ENCODE results near the gene C19orf67. TPM values are rescaled to one million over a fixed set of nuclear protein-coding genes. Genes with fewer than 3 reads are reported as not detected.
A peak's percentile ranks its signal among the peaks of the same experiment; 100 is the strongest.

The C19orf67 gene
- total and polyA plus RNA-seq, 2 of the 13 experiments (the other 11 are each of a cell fraction or from before 2014, with no cell fraction given): 0.11 to 0.32 TPM

DNA sequence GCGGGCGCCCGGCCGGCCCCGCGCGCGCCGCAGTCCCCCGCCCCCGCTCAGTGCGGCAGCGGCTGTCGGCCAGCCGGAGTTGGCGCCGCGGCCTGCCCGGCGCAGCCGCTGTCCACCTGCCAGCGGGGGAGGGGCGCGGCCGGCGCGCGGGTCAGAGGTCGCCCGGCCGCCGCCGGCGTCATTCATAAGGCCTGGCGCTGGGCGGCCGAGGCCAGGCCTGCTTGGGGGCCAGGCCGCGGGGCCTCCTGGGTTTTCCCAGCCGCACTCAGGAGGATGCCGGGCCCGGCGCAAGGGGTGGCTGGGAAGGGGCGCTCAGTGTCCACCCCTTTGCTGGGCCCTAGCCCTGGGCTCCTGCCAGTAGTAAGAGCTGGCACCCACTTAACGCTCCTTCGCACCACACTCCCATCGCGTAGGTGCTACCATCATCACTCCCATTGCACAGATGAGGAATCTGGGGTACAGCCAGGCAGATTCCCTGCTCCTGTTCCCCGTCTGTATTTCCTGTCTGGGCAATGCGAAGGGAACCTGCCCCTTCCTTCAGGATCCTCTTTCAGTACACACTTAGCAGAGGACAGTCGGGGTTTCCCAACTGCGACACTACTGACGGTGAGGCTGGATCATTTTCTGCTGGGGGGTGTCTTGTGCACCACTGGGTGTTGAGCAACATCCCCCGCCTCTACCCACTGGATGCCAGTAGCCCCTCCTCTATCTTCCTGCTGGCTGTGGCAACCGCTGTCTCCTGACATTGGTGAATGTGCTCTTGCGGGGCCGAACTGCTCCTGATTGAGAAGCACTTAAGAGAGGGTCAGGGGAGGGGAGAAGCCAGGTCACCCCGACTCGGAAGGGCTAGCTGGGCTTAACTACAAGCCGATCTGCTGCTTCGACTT, 32.8 kb upstream of the C19orf67 start (continued):
- TF ChIP-seq TSC22D2 (CRISPR knock-in tag; IDR thresholded peaks at IDR 0.05; ENCODE audit: borderline replicate concordance): no peak
- TF ChIP-seq SCMH1 (CRISPR knock-in tag; IDR thresholded peaks at IDR 0.05; ENCODE audit: borderline replicate concordance): no peak
- TF ChIP-seq NFE2L1 (CRISPR knock-in tag; IDR thresholded peaks at IDR 0.05; ENCODE audit: borderline replicate concordance): 0 out of 2 replicates have a peak, but pooled peaks have one; percentile 31
- TF ChIP-seq, protein P1, sequence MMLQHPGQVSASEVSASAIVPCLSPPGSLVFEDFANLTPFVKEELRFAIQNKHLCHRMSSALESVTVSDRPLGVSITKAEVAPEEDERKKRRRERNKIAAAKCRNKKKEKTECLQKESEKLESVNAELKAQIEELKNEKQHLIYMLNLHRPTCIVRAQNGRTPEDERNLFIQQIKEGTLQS (CRISPR knock-in tag; IDR thresholded peaks at IDR 0.05): no peak
- TF ChIP-seq NKX3-1 (CRISPR knock-in tag; IDR thresholded peaks at IDR 0.05): no peak
- no peak for TF ChIP-seq ZNF33A (CRISPR knock-in tag; IDR thresholded peaks at IDR 0.05; ENCODE audit: borderline replicate concordance)
- no peak for TF ChIP-seq SP1 (IDR thresholded peaks at IDR 0.05)
- no peak; the same call in 1 of the 2 replicates for TF ChIP-seq SP1 (CRISPR knock-in tag; IDR thresholded peaks at IDR 0.05)
- TF ChIP-seq THYN1 (CRISPR knock-in tag; IDR thresholded peaks at IDR 0.05; ENCODE audit: borderline replicate concordance, low read depth): no peak
- TF ChIP-seq PHF21A (CRISPR knock-in tag; IDR thresholded peaks at IDR 0.05): peak; percentile 67; the same call in 1 of the 2 replicates
- peak; percentile 41 for TF ChIP-seq SRSF1 (optimal IDR thresholded peaks at IDR 0.05; ENCODE audit: low read depth, low read length)
- TF ChIP-seq, protein P2, sequence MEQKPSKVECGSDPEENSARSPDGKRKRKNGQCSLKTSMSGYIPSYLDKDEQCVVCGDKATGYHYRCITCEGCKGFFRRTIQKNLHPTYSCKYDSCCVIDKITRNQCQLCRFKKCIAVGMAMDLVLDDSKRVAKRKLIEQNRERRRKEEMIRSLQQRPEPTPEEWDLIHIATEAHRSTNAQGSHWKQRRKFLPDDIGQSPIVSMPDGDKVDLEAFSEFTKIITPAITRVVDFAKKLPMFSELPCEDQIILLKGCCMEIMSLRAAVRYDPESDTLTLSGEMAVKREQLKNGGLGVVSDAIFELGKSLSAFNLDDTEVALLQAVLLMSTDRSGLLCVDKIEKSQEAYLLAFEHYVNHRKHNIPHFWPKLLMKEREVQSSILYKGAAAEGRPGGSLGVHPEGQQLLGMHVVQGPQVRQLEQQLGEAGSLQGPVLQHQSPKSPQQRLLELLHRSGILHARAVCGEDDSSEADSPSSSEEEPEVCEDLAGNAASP (CRISPR knock-in tag; IDR thresholded peaks at IDR 0.05; ENCODE audit: borderline replicate concordance): no peak
- TF ChIP-seq SALL1 (CRISPR knock-in tag; IDR thresholded peaks at IDR 0.05): peak; percentile 42
- TF ChIP-seq ZIK1 (CRISPR knock-in tag; IDR thresholded peaks at IDR 0.05; ENCODE audit: borderline replicate concordance, low read depth): 0 out of 2 replicates have a peak, but pooled peaks have one; percentile 25
- peak; percentile 45; the same call in 1 of the 2 replicates for TF ChIP-seq ZKSCAN8 (CRISPR knock-in tag; IDR thresholded peaks at IDR 0.05; ENCODE audit: borderline replicate concordance)
- no peak for TF ChIP-seq TMF1 (CRISPR knock-in tag; IDR thresholded peaks at IDR 0.05; ENCODE audit: low read depth)
- no peak for TF ChIP-seq ZNF335 (CRISPR knock-in tag; IDR thresholded peaks at IDR 0.05)
- TF ChIP-seq NCOR1 (IDR thresholded peaks at IDR 0.05; ENCODE audit: borderline replicate concordance, low read length): no peak
- TF ChIP-seq CTCF (CRISPR knock-in tag; IDR thresholded peaks at IDR 0.05): 0 out of 2 replicates have a peak, but pooled peaks have one; percentile 15
- TF ChIP-seq ZNF550 (CRISPR knock-in tag; IDR thresholded peaks at IDR 0.05; ENCODE audit: borderline replicate concordance): no peak
- TF ChIP-seq ZNF737 (CRISPR knock-in tag; IDR thresholded peaks at IDR 0.05; ENCODE audit: borderline replicate concordance): no peak
- no peak for TF ChIP-seq ZNF567 (CRISPR knock-in tag; IDR thresholded peaks at IDR 0.05; ENCODE audit: borderline replicate concordance)
- TF ChIP-seq, protein P3, sequence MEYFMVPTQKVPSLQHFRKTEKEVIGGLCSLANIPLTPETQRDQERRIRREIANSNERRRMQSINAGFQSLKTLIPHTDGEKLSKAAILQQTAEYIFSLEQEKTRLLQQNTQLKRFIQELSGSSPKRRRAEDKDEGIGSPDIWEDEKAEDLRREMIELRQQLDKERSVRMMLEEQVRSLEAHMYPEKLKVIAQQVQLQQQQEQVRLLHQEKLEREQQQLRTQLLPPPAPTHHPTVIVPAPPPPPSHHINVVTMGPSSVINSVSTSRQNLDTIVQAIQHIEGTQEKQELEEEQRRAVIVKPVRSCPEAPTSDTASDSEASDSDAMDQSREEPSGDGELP (IDR thresholded peaks at IDR 0.05; ENCODE audit: borderline replicate concordance, low read depth): no peak
- TF ChIP-seq SAFB2 (CRISPR knock-in tag; IDR thresholded peaks at IDR 0.05; ENCODE audit: borderline replicate concordance, low read depth): 0 out of 2 replicates have a peak, but pooled peaks have one; percentile 16
- no peak for TF ChIP-seq ZNF484 (CRISPR knock-in tag; IDR thresholded peaks at IDR 0.05; ENCODE audit: borderline replicate concordance, low read depth)
